GM12801 (cell line): ENCODE measurements around the gene CFAP58.

Experiments
- CTCF ChIP-seq: IDR thresholded peaks from one replicate; pipeline ENCODE4 v1.5.1; 2011; ENCODE audit warnings: control low read depth; ENCODE audit not compliant: insufficient read length; ENCODE audit errors: extremely low read depth

CFAP58 gene

GRCh38 chr10:104483582-104483981 lies 129.9 kb downstream of the CFAP58 start:
- TF ChIP-seq CTCF: no peak

GRCh38 chr10:104485632-104486031 lies 132.0 kb downstream of the CFAP58 start:
- TF ChIP-seq CTCF: no peak

GRCh38 chr10:104486803-104487202 lies 133.2 kb downstream of the CFAP58 start:
- TF ChIP-seq CTCF: no peak

- no peak for TF ChIP-seq CTCF
Measured at GRCh38 chr10:104487794-104488438, 134.3 kb downstream of the CFAP58 start.

GRCh38 chr10:104488439-104488832 lies 134.8 kb downstream of the CFAP58 start:
- no peak for TF ChIP-seq CTCF

GRCh38 chr10:104492329-104492940 lies 138.8 kb downstream of the CFAP58 start:
- TF ChIP-seq CTCF: no peak

- TF ChIP-seq CTCF: no peak
Measured at GRCh38 chr10:104498347-104499081, 144.9 kb downstream of the CFAP58 start.
